NCI-H526 (cell line): ENCODE measurements around the gene DPF3.

ENCODE experiments used
- DNase-seq, 2 experiments: peaks; one replicate each; lab custom pipeline; 2025; lab: John Stamatoyannopoulos, UW

DPF3 gene

GRCh38 chr14:72893636-72894322 lies at the start of gene DPF3:
Gene DPF3, minus strand, starts transcription at chr14:72894101. Its CDS starts 13 bp downstream, at chr14:72894088.
- peak; percentile 88 to 98 for DNase-seq

GRCh38 chr14:72942934-72943333 lies 49.0 kb upstream of the DPF3 start:
- DNase-seq, result no peak

GRCh38 chr14:72941286-72941985 lies 47.5 kb upstream of the DPF3 start:
- no peak for DNase-seq

GRCh38 chr14:72939630-72940029 lies 45.7 kb upstream of the DPF3 start:
- no peak for DNase-seq

- no peak for DNase-seq
Measured at GRCh38 chr14:72932893-72933292, 39.0 kb upstream of the DPF3 start.

- DNase-seq, result no peak
Measured at GRCh38 chr14:72929316-72930080, 35.6 kb upstream of the DPF3 start.

GRCh38 chr14:72928872-72929271 lies 35.0 kb upstream of the DPF3 start:
- no peak for DNase-seq

GRCh38 chr14:72926292-72927028 lies 32.6 kb upstream of the DPF3 start, which contains the start of gene DCAF4:
Gene DCAF4, plus strand, starts transcription at chr14:72926464. Its CDS starts 11,515 bp downstream, at chr14:72937979.
- DNase-seq, result peak; percentile 98

GRCh38 chr14:72925815-72926291 lies 32.0 kb upstream of the DPF3 start:
- DNase-seq, result no peak

GRCh38 chr14:72925171-72925759 lies 31.4 kb upstream of the DPF3 start:
- DNase-seq, result no peak

- DNase-seq, result no peak
Measured at GRCh38 chr14:72924337-72924736, 30.4 kb upstream of the DPF3 start.

- no peak for DNase-seq
Measured at GRCh38 chr14:72921396-72921795, 27.5 kb upstream of the DPF3 start.

GRCh38 chr14:72920008-72920407 lies 26.1 kb upstream of the DPF3 start:
- no peak for DNase-seq

- no peak for DNase-seq
Measured at GRCh38 chr14:72917094-72917802, 23.3 kb upstream of the DPF3 start.

GRCh38 chr14:72916174-72916573 lies 22.3 kb upstream of the DPF3 start:
- no peak for DNase-seq

- no peak for DNase-seq
Measured at GRCh38 chr14:72913809-72914208, 19.9 kb upstream of the DPF3 start.

GRCh38 chr14:72909163-72909562 lies 15.3 kb upstream of the DPF3 start:
- no peak for DNase-seq

GRCh38 chr14:72907886-72908285 lies 14.0 kb upstream of the DPF3 start:
- no peak for DNase-seq

- no peak for DNase-seq
Measured at GRCh38 chr14:72906879-72907278, 13.0 kb upstream of the DPF3 start.

- no peak for DNase-seq
Measured at GRCh38 chr14:72906316-72906715, 12.4 kb upstream of the DPF3 start.
